A549 treated with AZD9567 at 1 μM for 4 hours (cell line): ENCODE measurements around the gene LRTM1. TPM values are rescaled to one million over a fixed set of nuclear protein-coding genes. Genes with fewer than 3 reads are reported as not detected.

Experiments used
- total RNA-seq: library from RNA; stranded (reverse); fragments of 200-300 nt; extraction: Qiagen RNA extraction; gene quantifications from 5 replicates; pipeline ENCODE4 v1.2.3, GENCODE V29; 2022; ENCODE audit not compliant: insufficient read depth

LRTM1 gene
- total RNA-seq = not detected in 5 replicates

GRCh38 chr3:54928046-54928770 is at the start of gene LRTM1:
Gene LRTM1, minus strand, starts transcription at chr3:54928059. Its CDS starts 148 bp downstream, at chr3:54927911.

